ENCODE data around the gene TNIP1.

DNA sequence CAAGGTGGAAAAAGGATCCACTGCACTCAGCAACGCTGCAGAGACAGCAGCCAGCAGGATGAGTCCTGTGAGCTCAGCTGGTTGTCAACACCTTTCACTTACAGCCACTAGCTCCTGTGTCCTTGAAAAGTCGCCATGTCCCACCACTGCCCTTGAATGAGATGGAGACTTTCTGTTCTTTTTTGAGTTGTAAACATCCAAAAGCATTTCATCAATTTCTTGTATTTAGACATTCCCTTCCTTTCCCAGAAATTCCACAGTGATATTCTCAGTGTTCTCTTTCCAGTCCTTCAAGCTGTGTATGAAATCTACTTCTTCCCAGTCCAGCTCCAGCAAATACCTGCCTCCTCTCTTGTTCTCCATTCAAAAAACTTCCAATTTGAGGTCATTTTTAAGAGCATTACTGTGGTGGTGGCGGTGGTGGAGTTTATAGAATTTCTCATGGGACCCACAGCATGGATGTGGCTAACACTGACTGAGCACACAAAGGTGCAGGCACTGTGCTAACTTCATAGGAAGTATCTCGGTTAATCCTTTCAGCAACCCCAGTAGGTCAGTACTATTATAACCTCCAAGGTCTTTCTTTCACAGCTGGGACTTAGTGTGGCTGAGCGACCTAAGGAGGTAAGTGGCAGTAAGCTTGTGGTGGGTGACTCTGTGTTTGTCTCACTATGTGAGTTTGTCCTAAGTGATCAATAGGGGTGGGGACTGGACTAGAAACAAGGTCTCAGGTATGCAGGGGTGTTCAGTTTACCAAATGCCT lies 75.5 kb downstream of the TNIP1 start:
- peak in 1 of 4 donors; percentile 26 for TF ChIP-seq POLR2A (IDR thresholded peaks at IDR 0.05)
- TF ChIP-seq, protein P1, sequence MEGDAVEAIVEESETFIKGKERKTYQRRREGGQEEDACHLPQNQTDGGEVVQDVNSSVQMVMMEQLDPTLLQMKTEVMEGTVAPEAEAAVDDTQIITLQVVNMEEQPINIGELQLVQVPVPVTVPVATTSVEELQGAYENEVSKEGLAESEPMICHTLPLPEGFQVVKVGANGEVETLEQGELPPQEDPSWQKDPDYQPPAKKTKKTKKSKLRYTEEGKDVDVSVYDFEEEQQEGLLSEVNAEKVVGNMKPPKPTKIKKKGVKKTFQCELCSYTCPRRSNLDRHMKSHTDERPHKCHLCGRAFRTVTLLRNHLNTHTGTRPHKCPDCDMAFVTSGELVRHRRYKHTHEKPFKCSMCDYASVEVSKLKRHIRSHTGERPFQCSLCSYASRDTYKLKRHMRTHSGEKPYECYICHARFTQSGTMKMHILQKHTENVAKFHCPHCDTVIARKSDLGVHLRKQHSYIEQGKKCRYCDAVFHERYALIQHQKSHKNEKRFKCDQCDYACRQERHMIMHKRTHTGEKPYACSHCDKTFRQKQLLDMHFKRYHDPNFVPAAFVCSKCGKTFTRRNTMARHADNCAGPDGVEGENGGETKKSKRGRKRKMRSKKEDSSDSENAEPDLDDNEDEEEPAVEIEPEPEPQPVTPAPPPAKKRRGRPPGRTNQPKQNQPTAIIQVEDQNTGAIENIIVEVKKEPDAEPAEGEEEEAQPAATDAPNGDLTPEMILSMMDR (IDR thresholded peaks at IDR 0.05): no peak
